Upper lobe of left lung (tissue), 6 donors: ENCODE measurements around the gene NT5C. TPM values are rescaled to one million over a fixed set of nuclear protein-coding genes. Genes with fewer than 3 reads are reported as not detected.

ENCODE experiments used
- ATAC-seq, 2 donors: fragments of 200-7000 bp; cut with Tn5 transposase; one replicate each; pipeline ENCODE4 v1.9.1; 2022; ENCODE audit warnings: mild to moderate bottlenecking in 2 of 2, moderate library complexity in 2 of 2; ENCODE audit not compliant: low FRiP score in 2 of 2
- DNase-seq, 2 donors: peaks; one replicate each; pipeline ENCODE4 v3.0.0-alpha.2; 2019 to 2020
- H3K27ac ChIP-seq, 4 donors: fragments of 200-600 bp; sonication (generic); one replicate each; pipeline ENCODE4 v1.5.1; 2016 to 2019
- H3K27me3 ChIP-seq, 4 donors: fragments of 200-600 bp; sonication (generic); one replicate each; pipeline ENCODE4 v1.5.1; 2017 to 2019
- H3K36me3 ChIP-seq, 4 donors: fragments of 200-600 bp; sonication (generic); one replicate each; pipeline ENCODE4 v1.5.1; 2016 to 2019
- H3K4me1 ChIP-seq, 4 donors: fragments of 200-600 bp; sonication (generic); one replicate each; pipeline ENCODE4 v1.5.1; 2018 to 2019
- H3K4me3 ChIP-seq, 4 donors: fragments of 200-600 bp; sonication (generic); one replicate each; pipeline ENCODE4 v1.5.1; 2017 to 2019; ENCODE audit warnings: mild to moderate bottlenecking in 2 of 4, moderate library complexity in 1 of 4
- H3K9me3 ChIP-seq, 4 donors: fragments of 200-600 bp; sonication (generic); one replicate each; pipeline ENCODE4 v1.5.1; 2018 to 2019
- CTCF ChIP-seq, 6 experiments: fragments of 450-650 bp in 4 of 6; fragments of 200-600 bp in 2 of 6; sonication (generic) in 2 of 6; IDR thresholded peaks; one replicate each; pipeline ENCODE4 v1.5.1; 2016 to 2019; ENCODE audit warnings: antibody characterized with exemption in 6 of 6
- EP300 ChIP-seq, 4 donors: sonication (generic); formaldehyde crosslinking; IDR thresholded peaks; one replicate each; pipeline ENCODE4 v1.5.1; 2017; ENCODE audit warnings: antibody characterized with exemption in 4 of 4, control low read depth in 2 of 4
- POLR2A ChIP-seq, 4 donors: fragments of 450-650 bp; IDR thresholded peaks; one replicate each; pipeline ENCODE4 v1.5.1; 2016 to 2017; ENCODE audit warnings: antibody characterized with exemption in 4 of 4, mild to moderate bottlenecking in 2 of 4
- POLR2AphosphoS5 ChIP-seq, 2 donors: sonication (generic); formaldehyde crosslinking; IDR thresholded peaks; one replicate each; pipeline ENCODE4 v1.5.1; 2017; ENCODE audit warnings: antibody characterized with exemption in 2 of 2
- WGBS, 2 donors: methylation state at CpG; one replicate each; pipeline ENCODE4 v1.1.5; 2017 to 2018; 5-methylcytosine and 5-hydroxymethylcytosine counted together
- total RNA-seq, 6 donors: library from RNA; depleted of rRNA in 4 of 6; stranded (reverse); fragments of >200 nt in 4 of 6; gene quantifications; one replicate each; pipeline versions ENCODE4 v1.1.0 to v1.2.1, GENCODE V29; 2016 to 2021
- donor health status: DM: no; HTN: no; CAD: no; lungs with moderate emphysema.
- donor health status: DM: no; HTN: yes; CAD: no; lungs with severe emphysema.

Gene NT5C
- total RNA-seq, 6 donors from 2014 or later: 46.4 to 113 (median 76.6) TPM

GRCh38 chr17:75098861-75099260 is 32.7 kb downstream of the NT5C start:
- 73 to 79% methylated on average over 5 to 7 of the region's 7 CpGs for whole genome bisulfite sequencing, 2 donors
- no peak for DNase-seq
- H3K9me3 ChIP-seq: no peaks in the 10 kb centered on the region
- peaks cover 15 to 42% (median 30%) of the 10 kb centered on the region in 4 donors for H3K4me1 ChIP-seq
- no peaks in the 10 kb centered on the region for H3K27me3 ChIP-seq
- TF ChIP-seq POLR2AphosphoS5 (IDR thresholded peaks at IDR 0.05) (no peak), CTCF (IDR thresholded peaks at IDR 0.05) (no peak), POLR2A (IDR thresholded peaks at IDR 0.05) (no peak), EP300 (IDR thresholded peaks at IDR 0.05) (no peak)
- no peak for ATAC-seq
- H3K36me3 ChIP-seq: peaks cover 7 to 48% (median 30%) of the 10 kb centered on the region in 4 donors
- no peak overlapping the region for H3K4me3 ChIP-seq
- H3K27ac ChIP-seq: no peak overlapping the region

- Histone ChIP-seq H3K4me1 (peaks cover 25 to 48% (median 37%) of the 10 kb centered on the region in 4 donors), H3K4me3 (no peak overlapping the region), H3K27ac (peak overlapping the region in 1 of 4 donors; percentile 98), H3K36me3 (peaks cover 7 to 44% (median 31%) of the 10 kb centered on the region in 4 donors), H3K27me3 (no peaks in the 10 kb centered on the region), H3K9me3 (no peaks in the 10 kb centered on the region)
- TF ChIP-seq POLR2AphosphoS5 (IDR thresholded peaks at IDR 0.05) (no peak), CTCF (IDR thresholded peaks at IDR 0.05) (no peak), POLR2A (IDR thresholded peaks at IDR 0.05) (no peak), EP300 (IDR thresholded peaks at IDR 0.05) (no peak)
- 96 to 100% methylated on average over 3 to 7 of the region's 7 CpGs for WGBS, 2 donors
- DNase-seq (no peak), ATAC-seq (no peak)
These were observed 33.7 kb downstream of the NT5C start for GRCh38 chr17:75097865-75098264.

- Histone ChIP-seq H3K4me1 (peaks cover 42 to 65% (median 52%) of the 10 kb centered on the region in 4 donors), H3K27me3 (no peaks in the 10 kb centered on the region), H3K9me3 (no peaks in the 10 kb centered on the region), H3K4me3 (no peak overlapping the region), H3K27ac (peak overlapping the region; percentile 75 to 98 (median 79)), H3K36me3 (peaks cover 7 to 39% (median 30%) of the 10 kb centered on the region in 4 donors)
- TF ChIP-seq POLR2AphosphoS5 (IDR thresholded peaks at IDR 0.05) (peak; percentile 78 to 81), CTCF (IDR thresholded peaks at IDR 0.05) (no peak), POLR2A (IDR thresholded peaks at IDR 0.05) (peak in 1 of 4 donors; percentile 29), EP300 (IDR thresholded peaks at IDR 0.05) (peak in 2 of 4 donors; percentile 57 to 89)
- WGBS, 2 donors: 29 to 38% methylated on average over 13 to 14 of the region's 14 CpGs
- ATAC-seq (peak; percentile 90 to 95), DNase-seq (peak; percentile 83 to 95)
These were observed 35.4 kb downstream of the NT5C start for GRCh38 chr17:75096082-75096625.

GRCh38 chr17:75094871-75095399 is 36.6 kb downstream of the NT5C start:
- H3K36me3 ChIP-seq: peaks cover 1 to 30% (median 21%) of the 10 kb centered on the region in 4 donors
- TF ChIP-seq POLR2A (IDR thresholded peaks at IDR 0.05): no peak
- TF ChIP-seq POLR2AphosphoS5 (IDR thresholded peaks at IDR 0.05): no peak
- no peak for TF ChIP-seq CTCF (IDR thresholded peaks at IDR 0.05)
- no peak for TF ChIP-seq EP300 (IDR thresholded peaks at IDR 0.05)
- H3K4me1 ChIP-seq: peaks cover 54 to 77% (median 63%) of the 10 kb centered on the region in 4 donors
- ATAC-seq (no peak), DNase-seq (no peak)
- H3K27ac ChIP-seq: peak overlapping the region; percentile 75 to 98 (median 79)
- WGBS, 2 donors: 85 to 100% methylated on average over 1 to 15 of the region's 16 CpGs
- no peaks in the 10 kb centered on the region for H3K9me3 ChIP-seq
- no peaks in the 10 kb centered on the region for H3K27me3 ChIP-seq
- no peak overlapping the region for H3K4me3 ChIP-seq
